ENCODE data around the gene SH2D7.

Gene SH2D7

DNA sequence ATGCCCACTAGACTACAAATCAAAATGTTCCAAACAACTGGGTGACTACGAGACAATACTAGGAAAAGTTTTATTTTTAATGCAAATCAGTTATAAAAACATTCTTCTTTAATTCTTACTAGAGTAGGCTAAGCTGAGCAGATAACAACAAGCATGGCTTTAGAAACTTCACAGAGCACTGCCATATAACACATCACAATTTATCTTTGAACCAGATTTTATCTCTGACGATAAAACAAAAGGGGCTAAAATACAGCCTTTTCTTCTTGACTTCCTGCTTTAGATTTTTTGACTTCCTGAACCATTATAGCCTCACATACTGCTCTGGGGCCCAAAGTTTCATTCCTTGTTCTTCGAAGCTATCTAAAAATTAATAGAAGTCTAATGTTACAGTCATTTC lies 40.8 kb upstream of the SH2D7 start:
- no peaks in the 10 kb centered on the region for H3K27me3 ChIP-seq (ENCODE audit: insufficient read depth, low read length, poor library complexity, severe bottlenecking)
- H3K4me2 ChIP-seq (ENCODE audit: low read depth, low read length, poor library complexity, severe bottlenecking) = peak overlapping the region; percentile 81
- H3K36me3 ChIP-seq (ENCODE audit: insufficient read depth, low read length) = peaks cover 35% of the 10 kb centered on the region; the same call in 1 of the 2 replicates
- peak overlapping the region; percentile 93 for H3K9ac ChIP-seq (ENCODE audit: low read depth, low read length, poor library complexity, severe bottlenecking)
- H3K9me3 ChIP-seq (ENCODE audit: insufficient read depth, low read depth, low read length) = no peaks in the 10 kb centered on the region
- no peak for TF ChIP-seq EZH2phosphoT487 (IDR thresholded peaks at IDR 0.05; ENCODE audit: borderline replicate concordance)
- TF ChIP-seq, protein P1, sequence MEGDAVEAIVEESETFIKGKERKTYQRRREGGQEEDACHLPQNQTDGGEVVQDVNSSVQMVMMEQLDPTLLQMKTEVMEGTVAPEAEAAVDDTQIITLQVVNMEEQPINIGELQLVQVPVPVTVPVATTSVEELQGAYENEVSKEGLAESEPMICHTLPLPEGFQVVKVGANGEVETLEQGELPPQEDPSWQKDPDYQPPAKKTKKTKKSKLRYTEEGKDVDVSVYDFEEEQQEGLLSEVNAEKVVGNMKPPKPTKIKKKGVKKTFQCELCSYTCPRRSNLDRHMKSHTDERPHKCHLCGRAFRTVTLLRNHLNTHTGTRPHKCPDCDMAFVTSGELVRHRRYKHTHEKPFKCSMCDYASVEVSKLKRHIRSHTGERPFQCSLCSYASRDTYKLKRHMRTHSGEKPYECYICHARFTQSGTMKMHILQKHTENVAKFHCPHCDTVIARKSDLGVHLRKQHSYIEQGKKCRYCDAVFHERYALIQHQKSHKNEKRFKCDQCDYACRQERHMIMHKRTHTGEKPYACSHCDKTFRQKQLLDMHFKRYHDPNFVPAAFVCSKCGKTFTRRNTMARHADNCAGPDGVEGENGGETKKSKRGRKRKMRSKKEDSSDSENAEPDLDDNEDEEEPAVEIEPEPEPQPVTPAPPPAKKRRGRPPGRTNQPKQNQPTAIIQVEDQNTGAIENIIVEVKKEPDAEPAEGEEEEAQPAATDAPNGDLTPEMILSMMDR (conservative IDR thresholded peaks at IDR 0.05; ENCODE audit: low read length) = no peak
- peaks cover 97% of the 10 kb centered on the region for H3K4me1 ChIP-seq (ENCODE audit: insufficient read depth, low read length, poor library complexity, severe bottlenecking)
- H4K20me1 ChIP-seq (ENCODE audit: insufficient read depth, low read length, poor library complexity, severe bottlenecking) = peaks cover 7% of the 10 kb centered on the region
- H3K4me3 ChIP-seq (ENCODE audit: low read length, poor library complexity, severe bottlenecking) = peak overlapping the region; percentile 67
- peaks cover 67% of the 10 kb centered on the region for H3K79me2 ChIP-seq (ENCODE audit: insufficient read depth, low read length)
- H3K9me2 ChIP-seq (replicated peaks; ENCODE audit: low read depth, low read length) = no peaks in the 10 kb centered on the region
- H3F3A ChIP-seq (ENCODE audit: low read depth) = peaks cover 54% of the 10 kb centered on the region
- H2AFZ ChIP-seq (ENCODE audit: low read length) = no peak overlapping the region

DNA sequence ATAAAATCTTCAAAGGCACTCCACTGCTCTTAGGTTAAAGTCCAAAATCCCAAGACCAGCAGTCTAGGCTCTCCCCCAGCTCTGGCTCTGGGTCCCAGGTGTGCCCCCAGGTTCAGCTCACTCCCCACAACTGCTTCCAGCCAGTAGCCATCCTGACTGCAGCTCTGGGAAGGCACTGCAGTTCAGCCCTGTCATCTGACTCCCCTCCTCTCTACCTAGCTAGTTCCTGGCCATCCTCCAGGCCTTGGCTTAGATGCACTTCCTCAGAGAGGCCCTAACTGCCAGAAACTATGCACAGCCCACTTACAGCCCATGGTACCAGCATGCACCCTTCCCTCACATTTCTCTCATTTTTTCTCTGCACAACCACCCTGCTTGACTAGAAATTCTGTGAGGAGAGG lies 40.4 kb upstream of the SH2D7 start:
- Histone ChIP-seq H3K4me3 (ENCODE audit: low read length, poor library complexity, severe bottlenecking) (peak overlapping the region; percentile 67), H3K9ac (ENCODE audit: low read depth, low read length, poor library complexity, severe bottlenecking) (peak overlapping the region; percentile 93), H3K27me3 (ENCODE audit: insufficient read depth, low read length, poor library complexity, severe bottlenecking) (no peaks in the 10 kb centered on the region), H3K79me2 (ENCODE audit: insufficient read depth, low read length) (peaks cover 68% of the 10 kb centered on the region), H2AFZ (ENCODE audit: low read length) (no peak overlapping the region), H4K20me1 (ENCODE audit: insufficient read depth, low read length, poor library complexity, severe bottlenecking) (peaks cover 9% of the 10 kb centered on the region), H3K36me3 (ENCODE audit: insufficient read depth, low read length) (peaks cover 35% of the 10 kb centered on the region; the same call in 1 of the 2 replicates), H3F3A (ENCODE audit: low read depth) (peaks cover 50% of the 10 kb centered on the region), H3K9me3 (ENCODE audit: insufficient read depth, low read depth, low read length) (no peaks in the 10 kb centered on the region), H3K4me2 (ENCODE audit: low read depth, low read length, poor library complexity, severe bottlenecking) (peak overlapping the region; percentile 81), H3K9me2 (replicated peaks; ENCODE audit: low read depth, low read length) (no peaks in the 10 kb centered on the region), H3K4me1 (ENCODE audit: insufficient read depth, low read length, poor library complexity, severe bottlenecking) (peaks cover 97% of the 10 kb centered on the region)
- TF ChIP-seq, protein P1 (conservative IDR thresholded peaks at IDR 0.05; ENCODE audit: low read length) = no peak

DNA sequence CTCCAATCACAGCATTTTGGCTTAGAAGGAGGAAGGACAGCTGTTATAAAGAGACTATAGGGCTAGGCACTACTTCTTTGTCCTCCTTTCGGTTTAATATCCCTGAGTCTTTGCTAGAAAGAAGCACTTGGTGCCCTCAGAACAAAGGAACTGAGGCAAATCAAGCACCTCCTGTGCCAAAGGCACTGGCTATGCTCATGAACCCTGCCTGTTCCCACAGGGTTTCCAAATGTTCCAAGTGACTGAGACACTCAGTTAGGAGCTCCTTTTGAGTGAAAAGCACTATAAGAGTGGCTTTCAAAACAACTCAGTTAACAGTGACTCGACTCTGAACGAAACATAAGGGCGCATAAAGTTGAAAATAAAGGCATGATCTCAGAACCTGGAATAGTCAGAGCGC lies 39.8 kb upstream of the SH2D7 start:
- no peaks in the 10 kb centered on the region for H3K27me3 ChIP-seq (ENCODE audit: insufficient read depth, low read length, poor library complexity, severe bottlenecking)
- peak overlapping the region; percentile 81 for H3K4me2 ChIP-seq (ENCODE audit: low read depth, low read length, poor library complexity, severe bottlenecking)
- TF ChIP-seq EZH2phosphoT487 (IDR thresholded peaks at IDR 0.05; ENCODE audit: borderline replicate concordance) = no peak
- TF ChIP-seq, protein P1 (conservative IDR thresholded peaks at IDR 0.05; ENCODE audit: low read length) = no peak
- peaks cover 74% of the 10 kb centered on the region for H3K79me2 ChIP-seq (ENCODE audit: insufficient read depth, low read length)
- H3K9me2 ChIP-seq (replicated peaks; ENCODE audit: low read depth, low read length) = no peaks in the 10 kb centered on the region
- peaks cover 35% of the 10 kb centered on the region; the same call in 1 of the 2 replicates for H3K36me3 ChIP-seq (ENCODE audit: insufficient read depth, low read length)
- no peaks in the 10 kb centered on the region for H3K9me3 ChIP-seq (ENCODE audit: insufficient read depth, low read depth, low read length)
- H3F3A ChIP-seq (ENCODE audit: low read depth) = peaks cover 45% of the 10 kb centered on the region
- peaks cover 95% of the 10 kb centered on the region for H3K4me1 ChIP-seq (ENCODE audit: insufficient read depth, low read length, poor library complexity, severe bottlenecking)
- H4K20me1 ChIP-seq (ENCODE audit: insufficient read depth, low read length, poor library complexity, severe bottlenecking) = peaks cover 9% of the 10 kb centered on the region
- no peak overlapping the region for H2AFZ ChIP-seq (ENCODE audit: low read length)
- peak overlapping the region; percentile 93 for H3K9ac ChIP-seq (ENCODE audit: low read depth, low read length, poor library complexity, severe bottlenecking)
- H3K4me3 ChIP-seq (ENCODE audit: low read length, poor library complexity, severe bottlenecking) = peak overlapping the region; percentile 67
